SIG-M5 treated with dmso at 0.1 percent for 504 hours (cell line): Measurements from ENCODE around the gene BARX2.

Experiments used
- DNase-seq: peaks from one replicate; lab custom pipeline; 2025; ENCODE audit not compliant: unreplicated experiment; lab: John Stamatoyannopoulos, UW

Gene BARX2

GRCh38 chr11:129373489-129373953, 2.1 kb upstream of the BARX2 start:
- no peak for DNase-seq

- DNase-seq, result no peak
These were observed 1.3 kb upstream of the BARX2 start for GRCh38 chr11:129374081-129374992.

- no peak for DNase-seq
These were observed 476 bp upstream of the BARX2 start for GRCh38 chr11:129374993-129375750.

- no peak for DNase-seq
These were observed 1.2 kb downstream of the BARX2 start for GRCh38 chr11:129376658-129377341.

GRCh38 chr11:129377739-129378138, 2.1 kb downstream of the BARX2 start:
- no peak for DNase-seq

GRCh38 chr11:129380413-129380812, 4.8 kb downstream of the BARX2 start:
- no peak for DNase-seq

GRCh38 chr11:129382583-129382982, 6.9 kb downstream of the BARX2 start:
- DNase-seq, result no peak

GRCh38 chr11:129383060-129383459, 7.4 kb downstream of the BARX2 start:
- DNase-seq, result no peak

- no peak for DNase-seq
These were observed 7.9 kb downstream of the BARX2 start for GRCh38 chr11:129383502-129383901.

GRCh38 chr11:129384415-129384814, 8.8 kb downstream of the BARX2 start:
- DNase-seq, result no peak

- DNase-seq, result no peak
These were observed 10.2 kb downstream of the BARX2 start for GRCh38 chr11:129385801-129386200.

GRCh38 chr11:129386795-129387397, 11.2 kb downstream of the BARX2 start:
- no peak for DNase-seq

- no peak for DNase-seq
These were observed 11.8 kb downstream of the BARX2 start for GRCh38 chr11:129387434-129387833.

GRCh38 chr11:129388824-129389223, 13.2 kb downstream of the BARX2 start:
- no peak for DNase-seq

- no peak for DNase-seq
These were observed 14.7 kb downstream of the BARX2 start for GRCh38 chr11:129390303-129390821.

GRCh38 chr11:129391360-129391759, 15.7 kb downstream of the BARX2 start:
- DNase-seq, result no peak

GRCh38 chr11:129391821-129392220, 16.2 kb downstream of the BARX2 start:
- no peak for DNase-seq

- DNase-seq, result no peak
These were observed 17.3 kb downstream of the BARX2 start for GRCh38 chr11:129392995-129393394.

- DNase-seq, result no peak
These were observed 19.1 kb downstream of the BARX2 start for GRCh38 chr11:129394709-129395108.

- DNase-seq, result no peak
These were observed 19.8 kb downstream of the BARX2 start for GRCh38 chr11:129395432-129395831.

GRCh38 chr11:129395883-129396282, 20.2 kb downstream of the BARX2 start:
- DNase-seq, result no peak
